Measurements from ENCODE around the gene TTYH3. TPM values are rescaled to one million over a fixed set of nuclear protein-coding genes. Genes with fewer than 3 reads are reported as not detected.
A peak's percentile ranks its signal among the peaks of the same experiment; 100 is the strongest.

TTYH3 gene
- total RNA-seq, 1 experiment from 2014 or later: 278 TPM

DNA sequence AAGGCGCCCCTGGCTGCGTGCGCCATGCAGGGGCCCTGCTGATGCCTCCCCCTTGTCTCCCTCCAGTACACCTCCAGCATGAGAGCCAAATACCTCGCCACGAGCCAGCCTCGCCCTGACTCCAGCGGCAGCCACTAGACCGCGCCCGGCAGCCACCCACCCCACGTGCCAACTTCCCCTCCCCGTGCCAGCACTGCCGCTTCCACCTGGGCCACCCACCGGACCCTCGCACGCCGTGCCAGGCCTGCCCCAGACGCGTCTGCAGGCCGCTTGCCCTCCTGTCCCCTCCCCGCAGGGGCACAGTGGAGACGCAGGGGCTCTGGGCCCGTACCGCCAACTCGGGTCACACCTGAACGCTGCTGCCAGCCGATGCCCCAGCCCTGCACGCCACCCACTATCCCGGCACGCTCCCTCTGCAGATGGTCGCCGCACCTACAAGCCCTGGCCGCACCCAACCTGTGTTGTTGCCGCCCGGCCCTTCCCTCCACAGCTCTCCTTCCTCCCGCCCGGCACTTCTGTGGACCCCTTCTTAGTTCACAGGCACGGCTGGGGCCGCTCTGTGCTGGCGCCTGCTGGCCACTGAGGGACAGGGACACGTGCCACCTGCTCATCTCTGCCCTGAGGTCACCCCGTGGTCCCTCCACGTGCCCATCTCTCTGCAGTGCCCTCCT is 30.0 kb downstream of the TTYH3 start:
- peaks cover 23% of the 10 kb centered on the region for H3K4me1 ChIP-seq (ENCODE audit: control insufficient read depth, insufficient read depth, low read length)
- no peak overlapping the region for H3K4me3 ChIP-seq (ENCODE audit: low read depth in 2 of 2, low read length in 2 of 2)
- H3K27ac ChIP-seq (ENCODE audit: low read length): no peak overlapping the region
- BruUV-seq (replicated peaks): no TSS peak
- H3K9me3 ChIP-seq (ENCODE audit: control insufficient read depth, insufficient read depth, low read depth, low read length): no peaks in the 10 kb centered on the region
- ChIA-PET POLR2A (no interaction called here), CTCF (interaction anchor here (0.9 kb wide), 1 partner anchor 18 kb away, joined by 3 read pairs; no protein-coding TSS in a partner anchor)
- DNase-seq (ENCODE audit: low read depth, low spot score): no peak
- H3K36me3 ChIP-seq (ENCODE audit: control insufficient read depth, insufficient read depth, low read length): no peaks in the 10 kb centered on the region; the same call in 1 of the 2 replicates
- in situ Hi-C loops (cut with HindIII; ENCODE audit: low pct_unique_long_range_greater_than_20kb, low sequenced_read_pairs) (no loop called here), intact Hi-C loops (cut with micrococcal nuclease; ENCODE audit: unreplicated experiment) (no loop called here)
- no peak for ATAC-seq
- H3K27me3 ChIP-seq (ENCODE audit: control insufficient read depth, insufficient read depth, low read length): no peaks in the 10 kb centered on the region
- TF ChIP-seq, protein P1, sequence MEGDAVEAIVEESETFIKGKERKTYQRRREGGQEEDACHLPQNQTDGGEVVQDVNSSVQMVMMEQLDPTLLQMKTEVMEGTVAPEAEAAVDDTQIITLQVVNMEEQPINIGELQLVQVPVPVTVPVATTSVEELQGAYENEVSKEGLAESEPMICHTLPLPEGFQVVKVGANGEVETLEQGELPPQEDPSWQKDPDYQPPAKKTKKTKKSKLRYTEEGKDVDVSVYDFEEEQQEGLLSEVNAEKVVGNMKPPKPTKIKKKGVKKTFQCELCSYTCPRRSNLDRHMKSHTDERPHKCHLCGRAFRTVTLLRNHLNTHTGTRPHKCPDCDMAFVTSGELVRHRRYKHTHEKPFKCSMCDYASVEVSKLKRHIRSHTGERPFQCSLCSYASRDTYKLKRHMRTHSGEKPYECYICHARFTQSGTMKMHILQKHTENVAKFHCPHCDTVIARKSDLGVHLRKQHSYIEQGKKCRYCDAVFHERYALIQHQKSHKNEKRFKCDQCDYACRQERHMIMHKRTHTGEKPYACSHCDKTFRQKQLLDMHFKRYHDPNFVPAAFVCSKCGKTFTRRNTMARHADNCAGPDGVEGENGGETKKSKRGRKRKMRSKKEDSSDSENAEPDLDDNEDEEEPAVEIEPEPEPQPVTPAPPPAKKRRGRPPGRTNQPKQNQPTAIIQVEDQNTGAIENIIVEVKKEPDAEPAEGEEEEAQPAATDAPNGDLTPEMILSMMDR (IDR thresholded peaks at IDR 0.05): peak; percentile 57
- TF ChIP-seq, protein P2, sequence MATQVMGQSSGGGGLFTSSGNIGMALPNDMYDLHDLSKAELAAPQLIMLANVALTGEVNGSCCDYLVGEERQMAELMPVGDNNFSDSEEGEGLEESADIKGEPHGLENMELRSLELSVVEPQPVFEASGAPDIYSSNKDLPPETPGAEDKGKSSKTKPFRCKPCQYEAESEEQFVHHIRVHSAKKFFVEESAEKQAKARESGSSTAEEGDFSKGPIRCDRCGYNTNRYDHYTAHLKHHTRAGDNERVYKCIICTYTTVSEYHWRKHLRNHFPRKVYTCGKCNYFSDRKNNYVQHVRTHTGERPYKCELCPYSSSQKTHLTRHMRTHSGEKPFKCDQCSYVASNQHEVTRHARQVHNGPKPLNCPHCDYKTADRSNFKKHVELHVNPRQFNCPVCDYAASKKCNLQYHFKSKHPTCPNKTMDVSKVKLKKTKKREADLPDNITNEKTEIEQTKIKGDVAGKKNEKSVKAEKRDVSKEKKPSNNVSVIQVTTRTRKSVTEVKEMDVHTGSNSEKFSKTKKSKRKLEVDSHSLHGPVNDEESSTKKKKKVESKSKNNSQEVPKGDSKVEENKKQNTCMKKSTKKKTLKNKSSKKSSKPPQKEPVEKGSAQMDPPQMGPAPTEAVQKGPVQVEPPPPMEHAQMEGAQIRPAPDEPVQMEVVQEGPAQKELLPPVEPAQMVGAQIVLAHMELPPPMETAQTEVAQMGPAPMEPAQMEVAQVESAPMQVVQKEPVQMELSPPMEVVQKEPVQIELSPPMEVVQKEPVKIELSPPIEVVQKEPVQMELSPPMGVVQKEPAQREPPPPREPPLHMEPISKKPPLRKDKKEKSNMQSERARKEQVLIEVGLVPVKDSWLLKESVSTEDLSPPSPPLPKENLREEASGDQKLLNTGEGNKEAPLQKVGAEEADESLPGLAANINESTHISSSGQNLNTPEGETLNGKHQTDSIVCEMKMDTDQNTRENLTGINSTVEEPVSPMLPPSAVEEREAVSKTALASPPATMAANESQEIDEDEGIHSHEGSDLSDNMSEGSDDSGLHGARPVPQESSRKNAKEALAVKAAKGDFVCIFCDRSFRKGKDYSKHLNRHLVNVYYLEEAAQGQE (IDR thresholded peaks at IDR 0.05; ENCODE audit: insufficient read depth in 1 of 2, low read depth in 2 of 2, low read length in 1 of 2): no peak

DNA sequence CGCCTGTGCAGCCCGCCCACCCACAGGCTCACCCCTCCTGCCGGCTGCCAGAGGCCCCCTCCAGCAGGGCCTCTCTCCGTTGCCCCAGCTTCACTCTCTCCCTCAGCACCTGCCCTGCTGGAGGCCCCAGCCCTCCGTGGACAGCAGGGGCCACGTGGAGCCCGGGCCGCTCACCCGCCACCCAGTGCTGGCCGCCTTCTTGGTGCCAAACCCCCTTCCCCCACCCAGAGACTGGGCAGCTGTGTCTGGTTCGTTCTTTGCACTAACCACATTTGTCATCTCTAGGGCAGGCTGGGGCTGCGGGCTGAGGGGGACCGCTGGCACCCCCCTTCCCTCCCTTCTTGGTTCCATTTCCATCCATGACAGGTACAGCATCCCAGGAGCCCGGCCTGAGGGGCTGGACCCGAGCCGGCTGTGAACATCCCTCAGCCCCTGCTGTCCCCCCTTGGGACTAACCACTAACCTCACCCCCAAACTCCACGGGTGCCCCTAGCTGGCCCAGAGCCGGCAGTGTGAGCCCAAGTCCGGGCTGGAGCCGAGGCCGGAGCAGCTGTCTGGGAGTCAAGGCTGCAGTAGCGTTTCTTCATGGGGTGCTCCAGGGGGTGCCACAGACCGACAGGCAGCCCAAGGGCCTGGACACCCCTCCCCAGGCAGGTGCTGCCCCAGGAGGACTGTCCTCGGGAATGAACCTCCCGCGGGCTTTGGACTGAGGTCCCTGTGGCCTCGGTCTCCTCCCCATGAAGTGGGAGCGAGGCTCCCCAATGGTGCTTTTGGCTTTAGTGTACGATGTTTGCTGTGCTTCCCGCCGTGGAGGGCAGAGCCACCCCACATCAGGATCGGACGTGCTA is 30.7 kb downstream of the TTYH3 start:
- Histone ChIP-seq H3K27me3 (ENCODE audit: control insufficient read depth, insufficient read depth, low read length) (no peaks in the 10 kb centered on the region), H3K36me3 (ENCODE audit: control insufficient read depth, insufficient read depth, low read length) (no peaks in the 10 kb centered on the region; the same call in 1 of the 2 replicates), H3K4me1 (ENCODE audit: control insufficient read depth, insufficient read depth, low read length) (peaks cover 23% of the 10 kb centered on the region), H3K4me3 (ENCODE audit: low read depth in 2 of 2, low read length in 2 of 2) (no peak overlapping the region), H3K9me3 (ENCODE audit: control insufficient read depth, insufficient read depth, low read depth, low read length) (no peaks in the 10 kb centered on the region), H3K27ac (ENCODE audit: low read length) (peak overlapping the region; percentile 11; the same call in 1 of the 2 replicates)
- no peak for DNase-seq (ENCODE audit: low read depth, low spot score)
- ChIA-PET CTCF (no interaction called here), POLR2A (no interaction called here)
- no peak for TF ChIP-seq POLR2AphosphoS5 (IDR thresholded peaks at IDR 0.05; ENCODE audit: low read depth, low read length)
- TF ChIP-seq, protein P1 (IDR thresholded peaks at IDR 0.05): peak; percentile 3; the same call in 1 of the 2 replicates
- intact Hi-C loops (cut with micrococcal nuclease; ENCODE audit: unreplicated experiment) (no loop called here), in situ Hi-C loops (cut with HindIII; ENCODE audit: low pct_unique_long_range_greater_than_20kb, low sequenced_read_pairs) (no loop called here)
- no TSS peak for BruUV-seq (replicated peaks)
- ATAC-seq: no peak

Data from Panc1 (cell line).